ENCODE results near the gene ZNF544. TPM values are rescaled to one million over a fixed set of nuclear protein-coding genes. Genes with fewer than 3 reads are reported as not detected.
"Not testable (repeated sequence)": the region's sequence is repeated elsewhere in the genome, so short reads cannot be mapped to it uniquely, and the experiment has no call there.

Gene ZNF544
- total and polyA plus RNA-seq, 12 donors = 10.8 to 170 (median 30.4) TPM

DNA sequence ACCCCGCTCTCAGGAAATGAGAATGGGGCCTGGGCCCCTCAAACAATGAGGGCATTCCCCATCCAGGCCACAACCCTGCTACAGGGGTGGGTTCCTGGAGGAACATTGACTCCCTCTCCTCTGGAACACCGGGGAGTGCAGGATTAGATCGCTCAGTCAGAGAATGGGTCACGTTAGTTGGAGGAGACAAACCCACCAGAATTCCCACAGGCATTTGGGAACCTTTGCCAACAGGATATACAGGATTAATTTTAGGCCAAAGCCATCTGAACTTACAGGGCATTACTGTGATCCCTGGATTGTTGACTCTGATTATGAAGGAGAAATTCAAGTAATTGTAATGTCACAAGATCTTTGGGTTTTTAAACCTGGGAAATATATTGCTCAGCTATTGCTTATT, 79.0 kb downstream of the ZNF544 start:
- Histone ChIP-seq H3K36me3 (replicated peaks in 1 of 2) (peaks cover 0 to 29% of the 10 kb centered on the region in 2 donors), H3K9me3 (replicated peaks in 1 of 3) (no peaks in the 10 kb centered on the region), H3K27ac (no peak overlapping the region), H3K4me1 (replicated peaks in 1 of 2) (peaks cover 4 to 13% of the 10 kb centered on the region in 2 donors), H3K4me3 (no peak overlapping the region), H3K27me3 (no peaks in the 10 kb centered on the region)
- TF ChIP-seq POLR2A (IDR thresholded peaks at IDR 0.05) (no peak), CTCF (IDR thresholded peaks at IDR 0.05) (no peak)
- intact Hi-C loops (cut with DNase I) = no loop called here
- DNase-seq = no peak
- 94 to 98% (median 95%) methylated on average over 4 of the region's 4 CpGs for WGBS, 4 donors

DNA sequence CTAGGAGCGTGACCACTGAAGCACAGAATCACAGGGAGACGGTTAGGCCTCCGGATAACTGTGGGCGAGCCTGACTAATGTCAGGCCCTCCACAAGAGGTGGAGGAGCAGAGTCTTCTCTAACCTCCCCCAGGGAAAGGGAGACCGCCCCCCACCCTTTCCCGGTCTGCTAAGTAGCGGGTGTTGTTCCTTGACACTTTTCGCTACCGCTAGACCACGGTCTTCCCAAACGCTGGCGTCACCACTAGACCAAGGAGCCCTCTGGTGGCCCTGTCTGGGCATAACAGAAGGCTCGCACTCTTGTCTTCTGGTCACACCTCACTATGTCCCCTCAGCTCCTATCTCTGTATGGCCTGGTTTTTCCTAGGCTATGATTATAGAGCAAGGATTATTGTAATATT, 82.0 kb downstream of the ZNF544 start:
- Histone ChIP-seq H3K4me1 (replicated peaks in 1 of 2) (peaks cover 3 to 12% of the 10 kb centered on the region in 2 donors), H3K36me3 (replicated peaks in 1 of 2) (peaks cover 0 to 54% of the 10 kb centered on the region in 2 donors)
- 62 to 72% (median 69%) methylated on average over 13 of the region's 13 CpGs for WGBS, 4 donors
- H3K4me3 ChIP-seq; H3K27ac ChIP-seq; H3K27me3 ChIP-seq; intact Hi-C loops (cut with DNase I); H3K9me3 ChIP-seq (replicated peaks in 1 of 3): not testable (repeated sequence)
- peak in 2 of 7 donors; percentile 41 to 85 for DNase-seq
- TF ChIP-seq CTCF (IDR thresholded peaks at IDR 0.05) = peak in 4 of 6 experiments; percentile 38 to 53 (median 48)

GRCh38 chr19:58311345-58311865, 82.7 kb downstream of the ZNF544 start:
- 92 to 95% (median 93%) methylated on average over 7 of the region's 7 CpGs for WGBS, 4 donors
- no peaks in the 10 kb centered on the region for H3K9me3 ChIP-seq (replicated peaks in 1 of 3)
- H3K4me1 ChIP-seq (replicated peaks in 1 of 2) = peaks cover 0 to 5% of the 10 kb centered on the region in 2 donors
- TF ChIP-seq POLR2A (IDR thresholded peaks at IDR 0.05) (no peak), CTCF (IDR thresholded peaks at IDR 0.05) (no peak)
- no peaks in the 10 kb centered on the region for H3K27me3 ChIP-seq
- no peak overlapping the region for H3K27ac ChIP-seq
- intact Hi-C loops (cut with DNase I) = no loop called here
- no peak for DNase-seq
- peaks cover 0 to 52% of the 10 kb centered on the region in 2 donors for H3K36me3 ChIP-seq (replicated peaks in 1 of 2)
- H3K4me3 ChIP-seq = no peak overlapping the region

Other genes with a start within 250 kb of the ZNF544 start
- 10 to 100 TPM; 10.9 to 27.1 (median 20.9) TPM for gene ZNF606, start 226.1 kb upstream of the ZNF544 start, total RNA-seq
- 10 to 100 TPM in 1 of 3 donors, 1 to 10 TPM in 2; 5.9 to 13.3 (median 8.8) TPM for gene ZNF606, start 226.1 kb upstream of the ZNF544 start, polyA plus RNA-seq
- 1 to 10 TPM in 1 of 9 donors, under 1 TPM in 3, not detected in 5; 0.25 to 1.8 (median 0.76) TPM for gene ZSCAN1, start 194.9 kb upstream of the ZNF544 start, total RNA-seq
- gene ZSCAN1, start 194.9 kb upstream of the ZNF544 start, polyA plus RNA-seq = 1 to 10 TPM in 2 of 3 donors, under 1 TPM in 1; 0.13 to 4.3 (median 1.8) TPM
- gene ZNF135, start 169.6 kb upstream of the ZNF544 start, total RNA-seq = 1 to 10 TPM; 1.2 to 6.5 (median 3.6) TPM
- 10 to 100 TPM in 1 of 3 donors, 1 to 10 TPM in 2; 5.4 to 15.1 (median 6.9) TPM for gene ZNF135, start 169.6 kb upstream of the ZNF544 start, polyA plus RNA-seq
- gene ZSCAN18, start 130.7 kb upstream of the ZNF544 start, total RNA-seq = 10 to 100 TPM; 37.7 to 81.2 (median 61.5) TPM
- 10 to 100 TPM; 18.7 to 63.9 (median 62.9) TPM for gene ZSCAN18, start 130.7 kb upstream of the ZNF544 start, polyA plus RNA-seq
- gene ZNF329, start 78.1 kb upstream of the ZNF544 start, total RNA-seq = 10 to 100 TPM in 5 of 9 donors, 1 to 10 TPM in 4; 7.4 to 19.5 (median 10.5) TPM
- 10 to 100 TPM in 1 of 3 donors, 1 to 10 TPM in 2; 2.7 to 13.4 (median 3.5) TPM for gene ZNF329, start 78.1 kb upstream of the ZNF544 start, polyA plus RNA-seq
- 10 to 100 TPM; 19.2 to 34.5 (median 23.0) TPM for gene ZNF274, start 45.9 kb upstream of the ZNF544 start, total RNA-seq
- gene ZNF274, start 45.9 kb upstream of the ZNF544 start, polyA plus RNA-seq = 10 to 100 TPM; 12.4 to 22.2 (median 14.4) TPM
- gene ZNF8, start 50.0 kb downstream of the ZNF544 start, total RNA-seq = 1 to 10 TPM; 5.8 to 8.6 (median 6.7) TPM
- gene ZNF8, start 50.0 kb downstream of the ZNF544 start, polyA plus RNA-seq = 1 to 10 TPM; 1.6 to 2.6 (median 2.4) TPM
- gene ERVK3-1, start 76.5 kb downstream of the ZNF544 start, total RNA-seq = 10 to 100 TPM; 18.4 to 56.8 (median 31.4) TPM
- gene ERVK3-1, start 76.5 kb downstream of the ZNF544 start, polyA plus RNA-seq = 10 to 100 TPM; 36.3 to 70.5 (median 48.4) TPM
- gene ZSCAN22, start 98.1 kb downstream of the ZNF544 start, total RNA-seq = 1 to 10 TPM; 1.8 to 4.8 (median 3.3) TPM
- gene ZSCAN22, start 98.1 kb downstream of the ZNF544 start, polyA plus RNA-seq = 1 to 10 TPM in 2 of 3 donors, under 1 TPM in 1; 0.98 to 3.1 (median 1.2) TPM
- 10 to 100 TPM in 3 of 9 donors, 1 to 10 TPM in 5, under 1 TPM in 1; 0.39 to 20.9 (median 6.5) TPM for gene A1BG, start 124.6 kb downstream of the ZNF544 start, total RNA-seq
- gene A1BG, start 124.6 kb downstream of the ZNF544 start, polyA plus RNA-seq = 10 to 100 TPM in 2 of 3 donors, not detected in 1; 31.3 to 41.3 TPM
- 1 to 10 TPM in 8 of 9 donors, under 1 TPM in 1; 0.35 to 8.1 (median 1.5) TPM for gene ZNF497, start 133.8 kb downstream of the ZNF544 start, total RNA-seq
- 1 to 10 TPM in 2 of 3 donors, under 1 TPM in 1; 0.20 to 2.2 (median 2.0) TPM for gene ZNF497, start 133.8 kb downstream of the ZNF544 start, polyA plus RNA-seq
- gene ZNF837, start 152.1 kb downstream of the ZNF544 start, total RNA-seq = 10 to 100 TPM in 1 of 9 donors, 1 to 10 TPM in 8; 2.4 to 10.5 (median 4.3) TPM
- 1 to 10 TPM in 2 of 3 donors, under 1 TPM in 1; 0.09 to 8.1 (median 6.1) TPM for gene ZNF837, start 152.1 kb downstream of the ZNF544 start, polyA plus RNA-seq
- 1,000 to 10,000 TPM in 7 of 9 donors, 100 to 1,000 TPM in 2; 839 to 1,999 (median 1,219) TPM for gene RPS5, start 158.4 kb downstream of the ZNF544 start, total RNA-seq
- 1,000 to 10,000 TPM in 1 of 3 donors, 100 to 1,000 TPM in 2; 555 to 1,093 (median 722) TPM for gene RPS5, start 158.4 kb downstream of the ZNF544 start, polyA plus RNA-seq
- not detected for gene RNF225, start 166.7 kb downstream of the ZNF544 start, total RNA-seq
- gene RNF225, start 166.7 kb downstream of the ZNF544 start, polyA plus RNA-seq = not detected
- 10 to 100 TPM; 11.7 to 37.5 (median 15.9) TPM for gene ZNF584, start 179.7 kb downstream of the ZNF544 start, total RNA-seq
- gene ZNF584, start 179.7 kb downstream of the ZNF544 start, polyA plus RNA-seq = 10 to 100 TPM in 1 of 3 donors, 1 to 10 TPM in 2; 7.1 to 12.3 (median 9.7) TPM
- 10 to 100 TPM in 1 of 9 donors, 1 to 10 TPM in 8; 2.4 to 12.0 (median 4.9) TPM for gene ZNF132, start 211.2 kb downstream of the ZNF544 start, total RNA-seq
- gene ZNF132, start 211.2 kb downstream of the ZNF544 start, polyA plus RNA-seq = 1 to 10 TPM; 1.3 to 3.2 (median 1.4) TPM
- 1 to 10 TPM; 3.1 to 8.7 (median 6.7) TPM for gene ZNF324B, start 222.7 kb downstream of the ZNF544 start, total RNA-seq
- 1 to 10 TPM; 1.4 to 3.6 (median 1.5) TPM for gene ZNF324B, start 222.7 kb downstream of the ZNF544 start, polyA plus RNA-seq
- gene ZNF324, start 238.2 kb downstream of the ZNF544 start, total RNA-seq = 10 to 100 TPM in 6 of 9 donors, 1 to 10 TPM in 3; 7.5 to 58.3 (median 15.4) TPM
- gene ZNF324, start 238.2 kb downstream of the ZNF544 start, polyA plus RNA-seq = 1 to 10 TPM; 2.1 to 7.2 (median 3.5) TPM
- 10 to 100 TPM in 8 of 9 donors, 1 to 10 TPM in 1; 8.4 to 21.6 (median 14.5) TPM for gene ZNF446, start 247.4 kb downstream of the ZNF544 start, total RNA-seq
- gene ZNF446, start 247.4 kb downstream of the ZNF544 start, polyA plus RNA-seq = 10 to 100 TPM in 2 of 3 donors, 1 to 10 TPM in 1; 2.7 to 30.8 (median 25.6) TPM